HG03103 (cell line): ENCODE results near the gene MPO.

Source experiments
- ATAC-seq: cut with Tn5 transposase; IDR thresholded peaks from one replicate; pipeline ENCODE4 v1.9.1; 2021; ENCODE audit warnings: low read depth; ENCODE audit not compliant: unreplicated experiment

MPO gene, protein sequence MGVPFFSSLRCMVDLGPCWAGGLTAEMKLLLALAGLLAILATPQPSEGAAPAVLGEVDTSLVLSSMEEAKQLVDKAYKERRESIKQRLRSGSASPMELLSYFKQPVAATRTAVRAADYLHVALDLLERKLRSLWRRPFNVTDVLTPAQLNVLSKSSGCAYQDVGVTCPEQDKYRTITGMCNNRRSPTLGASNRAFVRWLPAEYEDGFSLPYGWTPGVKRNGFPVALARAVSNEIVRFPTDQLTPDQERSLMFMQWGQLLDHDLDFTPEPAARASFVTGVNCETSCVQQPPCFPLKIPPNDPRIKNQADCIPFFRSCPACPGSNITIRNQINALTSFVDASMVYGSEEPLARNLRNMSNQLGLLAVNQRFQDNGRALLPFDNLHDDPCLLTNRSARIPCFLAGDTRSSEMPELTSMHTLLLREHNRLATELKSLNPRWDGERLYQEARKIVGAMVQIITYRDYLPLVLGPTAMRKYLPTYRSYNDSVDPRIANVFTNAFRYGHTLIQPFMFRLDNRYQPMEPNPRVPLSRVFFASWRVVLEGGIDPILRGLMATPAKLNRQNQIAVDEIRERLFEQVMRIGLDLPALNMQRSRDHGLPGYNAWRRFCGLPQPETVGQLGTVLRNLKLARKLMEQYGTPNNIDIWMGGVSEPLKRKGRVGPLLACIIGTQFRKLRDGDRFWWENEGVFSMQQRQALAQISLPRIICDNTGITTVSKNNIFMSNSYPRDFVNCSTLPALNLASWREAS

DNA sequence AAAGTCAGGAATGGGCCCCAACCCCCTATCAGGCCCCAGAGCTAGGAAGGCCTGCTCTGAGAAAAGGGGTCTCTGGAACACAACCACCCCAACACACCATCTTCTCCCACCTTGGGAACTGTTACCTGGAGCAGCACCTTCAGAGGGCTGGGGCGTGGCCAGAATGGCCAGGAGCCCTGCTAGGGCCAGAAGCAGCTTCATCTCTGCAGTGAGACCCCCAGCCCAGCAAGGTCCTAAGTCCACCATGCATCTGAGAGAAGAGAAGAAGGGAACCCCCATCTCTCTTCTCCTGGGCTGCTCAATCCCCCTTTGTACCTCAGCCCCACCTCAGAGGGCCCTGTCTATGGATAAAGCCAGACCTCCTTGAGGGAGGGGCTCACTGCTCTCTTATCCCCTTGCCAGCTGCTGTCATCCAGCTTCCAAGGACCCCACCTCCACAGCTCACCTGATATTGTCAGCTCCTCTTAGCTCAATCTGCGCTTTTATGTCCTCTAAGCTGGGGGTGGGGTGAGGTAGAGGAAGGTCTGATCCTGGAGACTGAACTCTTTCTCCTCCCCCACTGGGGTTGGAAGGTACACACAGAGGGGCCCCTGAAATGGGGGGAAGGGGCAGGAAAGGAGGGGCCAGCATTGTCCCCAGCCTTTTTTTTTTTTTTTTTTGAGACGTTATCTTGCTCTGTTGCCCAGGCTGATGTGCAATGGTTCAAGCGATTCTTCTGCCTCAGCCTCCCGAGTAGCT is at the start of gene MPO:
Gene MPO, minus strand, starts transcription at position 456 of the 738 bp plus-strand sequence. Its CDS starts 177 bp downstream, at position 279.
- no peak for ATAC-seq

DNA sequence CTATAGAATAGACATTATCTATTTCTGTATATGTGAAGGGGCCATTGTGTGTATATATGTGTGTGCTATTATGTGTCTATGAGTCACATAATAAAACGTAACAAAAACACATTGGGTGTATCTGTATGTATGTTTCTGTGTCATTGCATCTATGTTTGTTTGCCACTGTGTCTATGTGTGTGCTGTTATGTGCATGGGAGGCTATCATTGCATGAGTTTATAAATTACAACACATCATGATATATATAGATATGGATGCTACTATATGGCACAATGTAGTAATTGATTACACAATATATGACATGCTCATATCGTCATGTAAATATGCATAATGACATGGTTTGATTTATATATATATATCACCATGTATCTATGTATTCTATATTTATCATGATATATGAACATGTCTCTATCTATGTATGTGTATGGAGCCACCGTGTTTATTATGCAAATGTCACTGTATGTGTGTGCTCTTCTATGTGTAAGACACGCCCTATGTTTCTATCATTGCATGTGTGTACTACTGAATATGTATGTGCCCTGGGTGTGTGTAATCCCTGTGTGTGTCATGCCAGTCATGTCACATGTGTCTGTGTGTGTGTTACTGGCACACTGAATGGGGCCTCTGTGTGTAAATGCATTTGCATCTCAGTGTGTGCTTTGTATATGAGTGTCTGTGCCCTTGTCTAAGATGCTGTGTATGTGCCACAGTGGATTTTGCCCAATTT is 49.2 kb upstream of the MPO start:
- peak; percentile 8 for ATAC-seq

DNA sequence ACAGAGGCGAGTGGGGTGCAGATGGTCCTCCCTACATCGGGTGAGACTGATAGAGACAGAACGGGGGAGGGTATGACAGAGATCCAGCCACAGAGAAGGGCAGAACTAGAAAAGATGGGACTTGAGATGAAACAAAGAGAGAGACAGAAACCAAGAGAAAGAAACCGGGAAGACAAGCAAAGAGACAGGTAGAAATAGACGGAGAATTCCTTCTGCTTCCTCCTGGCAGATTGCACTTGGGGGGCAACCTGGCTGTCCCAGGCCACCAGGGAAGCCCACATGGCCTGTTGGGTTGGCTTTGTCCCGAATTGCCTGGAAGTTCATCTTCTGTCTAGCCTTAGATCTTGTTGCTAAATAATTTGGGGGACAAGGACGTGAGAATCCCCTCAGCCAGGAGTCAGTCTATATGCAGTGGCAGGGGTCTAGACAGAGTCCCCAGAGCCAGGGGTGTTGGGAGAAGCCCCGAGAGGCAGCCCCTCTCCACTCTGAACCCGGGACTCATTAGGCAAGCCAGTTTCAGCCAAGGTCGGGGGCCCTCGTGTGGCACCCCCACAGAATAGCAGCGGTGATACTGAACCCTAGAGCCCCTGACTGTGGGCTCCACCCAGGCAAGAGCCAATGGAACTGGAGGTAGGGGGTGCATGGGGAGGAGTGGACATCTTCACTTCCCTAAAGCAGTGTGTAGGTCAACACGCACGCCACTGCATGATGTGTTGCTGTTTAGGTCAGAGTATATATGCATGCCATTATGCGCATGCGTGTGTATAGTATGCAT is 48.5 kb upstream of the MPO start:
- peak; percentile 38 for ATAC-seq

DNA sequence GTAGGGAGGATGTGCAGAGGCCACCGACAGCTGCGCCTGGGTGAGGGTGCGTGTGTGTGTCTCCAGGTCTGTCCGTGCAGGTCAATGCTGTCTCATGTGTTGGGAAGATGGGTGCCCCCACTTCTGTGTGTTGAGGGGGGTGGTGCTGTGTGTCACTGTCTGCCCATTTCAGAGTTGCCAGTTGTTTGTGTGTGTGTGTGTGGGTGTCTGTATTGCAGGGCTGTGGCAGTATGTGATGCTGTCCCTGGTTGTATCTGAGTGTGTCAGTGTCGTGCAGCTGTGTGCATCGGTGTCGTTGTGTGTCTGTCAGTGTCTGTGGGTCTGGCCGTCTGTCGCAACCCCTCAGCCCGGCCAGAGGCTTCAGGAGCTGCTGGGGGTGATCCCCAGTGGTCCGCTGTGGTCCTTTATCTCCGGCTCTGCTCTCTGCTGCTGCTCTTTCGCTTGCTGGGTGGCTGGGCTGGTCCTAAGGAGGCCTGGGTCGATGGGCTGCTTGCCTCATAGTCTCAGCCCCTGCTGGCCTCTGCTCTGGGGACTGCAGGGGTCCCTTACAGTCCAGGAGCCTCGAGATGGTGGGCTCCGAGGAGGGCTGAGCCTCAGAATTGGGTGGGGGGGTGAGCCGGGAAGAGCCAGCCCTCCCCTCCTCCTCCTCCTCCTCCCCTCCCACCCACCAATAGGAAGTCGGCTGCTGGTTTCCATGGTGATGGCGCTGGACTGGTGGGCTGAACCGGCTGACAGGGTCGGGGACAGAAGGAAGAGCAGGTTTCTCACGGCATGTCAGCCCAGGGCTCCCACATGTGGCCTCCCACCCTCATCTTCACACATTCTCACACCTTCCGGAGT is 47.7 kb upstream of the MPO start, which contains the start of gene TSPOAP1:
Gene TSPOAP1, minus strand, starts transcription at position 601 of the 840 bp plus-strand sequence. CDS start 875 bp downstream, outside the sequence.
- ATAC-seq = no peak

DNA sequence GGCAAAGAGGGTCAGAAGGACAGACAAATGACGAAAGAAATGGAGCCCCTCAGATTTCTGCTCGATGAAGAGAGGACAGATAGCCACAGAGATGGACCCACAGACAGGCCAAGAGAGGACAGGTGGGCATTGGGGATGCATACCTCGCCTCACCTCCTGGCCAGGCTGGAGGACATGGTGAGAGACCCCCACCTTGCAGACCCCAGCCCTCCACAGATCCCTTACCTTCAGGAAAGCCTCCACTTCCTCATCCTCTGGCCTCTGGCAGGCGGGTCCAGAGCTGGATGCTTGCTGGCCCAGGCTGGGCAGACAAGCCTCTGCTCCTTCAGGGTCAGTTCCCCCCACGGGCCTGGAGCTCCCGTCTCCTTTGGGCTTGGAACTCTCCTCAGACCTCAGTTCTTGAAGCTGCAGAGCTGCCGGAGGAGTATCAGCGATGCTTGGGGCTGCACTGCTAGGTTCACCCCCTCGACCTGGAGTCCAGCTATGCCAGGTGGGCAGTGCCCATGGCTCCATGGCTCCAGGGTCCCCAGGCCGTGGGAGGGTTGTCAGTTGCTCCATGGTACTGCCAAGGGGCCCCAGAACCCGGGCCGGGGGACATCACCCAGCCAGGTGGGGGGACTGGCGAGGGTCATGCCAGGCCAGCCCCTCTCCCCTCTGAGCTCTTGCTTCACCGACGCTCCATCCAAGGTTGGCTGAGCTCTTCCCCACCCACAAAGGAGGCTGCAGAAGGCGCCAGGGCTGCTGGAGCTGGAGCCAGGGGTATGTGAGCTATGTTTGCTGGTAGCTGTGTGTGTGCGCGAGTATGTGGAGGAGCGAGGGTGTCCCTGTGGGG is 46.8 kb upstream of the MPO start:
- no peak for ATAC-seq

DNA sequence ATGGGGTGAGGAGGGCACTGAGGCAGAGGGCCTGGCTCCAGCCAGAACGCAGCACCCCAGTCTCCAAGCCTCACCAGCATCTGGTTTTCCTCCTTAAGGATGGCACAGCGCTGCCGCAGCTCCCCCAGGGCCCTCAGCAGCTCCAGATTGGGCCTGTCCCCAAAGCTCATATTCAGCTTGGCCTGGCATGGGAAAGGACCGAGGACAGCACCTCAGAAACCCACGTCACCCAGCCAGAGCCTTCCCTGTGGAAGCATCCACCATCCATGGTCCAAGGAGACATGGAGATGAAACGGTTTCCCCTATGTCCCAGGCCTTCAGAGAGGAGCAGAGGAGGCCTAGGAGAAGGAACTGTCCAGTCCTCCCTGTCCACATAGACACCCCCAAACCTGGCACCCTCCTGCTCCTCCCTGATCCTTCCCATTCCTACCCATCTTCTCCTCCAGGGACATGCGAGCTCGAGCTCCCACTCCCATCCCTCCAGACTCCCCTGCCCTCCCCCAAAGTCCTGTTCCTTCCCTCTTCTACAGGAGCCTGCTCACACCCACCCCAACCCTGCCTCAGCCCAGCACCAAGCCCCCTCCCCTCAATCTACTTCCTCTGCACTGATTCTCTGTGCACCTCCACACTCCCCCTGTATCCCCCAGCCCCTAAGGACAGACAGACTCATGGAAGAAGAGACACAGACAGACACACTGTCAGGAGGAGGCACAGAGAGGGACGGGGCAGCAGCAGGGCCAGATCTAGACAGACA is 46.1 kb upstream of the MPO start:
- ATAC-seq = no peak

DNA sequence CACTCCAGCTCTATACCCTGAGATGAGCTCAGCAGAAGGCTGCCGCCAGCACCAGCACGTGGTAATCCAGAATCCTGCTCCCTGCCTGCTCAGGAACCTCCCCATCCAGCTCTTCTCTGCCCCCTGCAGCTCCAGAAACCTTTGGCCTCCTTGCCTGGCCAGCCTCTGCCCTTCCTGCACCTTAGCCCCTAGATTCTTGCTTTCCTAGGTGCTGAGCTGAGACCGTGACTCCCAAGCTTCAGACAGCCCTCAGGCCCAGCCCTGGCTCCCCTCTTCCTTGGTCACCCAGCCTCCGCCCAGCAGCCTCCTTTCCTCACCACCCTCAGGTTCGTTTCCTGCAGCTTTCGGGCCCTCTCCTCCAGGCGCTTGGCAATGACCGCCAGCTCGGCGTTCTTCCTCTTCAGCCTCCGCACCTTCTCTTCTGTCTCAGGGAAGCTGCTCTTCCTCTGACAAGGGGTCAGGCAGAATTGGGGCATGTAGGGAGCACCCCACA is 45.3 kb upstream of the MPO start:
- ATAC-seq = no peak

DNA sequence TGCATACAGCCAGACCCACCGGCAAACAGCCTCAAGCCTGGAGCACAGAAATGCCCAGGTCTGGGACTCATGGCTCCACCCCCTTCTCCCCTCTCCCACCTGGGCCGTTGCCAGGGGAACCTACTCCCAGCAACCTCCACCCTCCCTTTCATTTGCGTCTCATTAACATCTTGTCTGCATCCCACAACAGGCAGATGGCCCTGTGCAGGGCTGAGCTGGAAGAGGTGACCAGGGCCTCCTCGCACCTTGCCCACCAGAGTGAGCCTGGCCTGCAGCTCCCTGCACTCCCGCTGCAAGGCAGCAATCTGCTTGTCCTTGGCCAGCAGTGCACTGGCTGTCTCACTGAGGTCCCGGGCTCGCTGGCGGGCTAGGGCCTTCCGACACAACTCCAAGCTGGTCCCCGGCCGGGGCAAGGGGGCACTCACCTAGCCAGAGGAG is 44.6 kb upstream of the MPO start:
- no peak for ATAC-seq

DNA sequence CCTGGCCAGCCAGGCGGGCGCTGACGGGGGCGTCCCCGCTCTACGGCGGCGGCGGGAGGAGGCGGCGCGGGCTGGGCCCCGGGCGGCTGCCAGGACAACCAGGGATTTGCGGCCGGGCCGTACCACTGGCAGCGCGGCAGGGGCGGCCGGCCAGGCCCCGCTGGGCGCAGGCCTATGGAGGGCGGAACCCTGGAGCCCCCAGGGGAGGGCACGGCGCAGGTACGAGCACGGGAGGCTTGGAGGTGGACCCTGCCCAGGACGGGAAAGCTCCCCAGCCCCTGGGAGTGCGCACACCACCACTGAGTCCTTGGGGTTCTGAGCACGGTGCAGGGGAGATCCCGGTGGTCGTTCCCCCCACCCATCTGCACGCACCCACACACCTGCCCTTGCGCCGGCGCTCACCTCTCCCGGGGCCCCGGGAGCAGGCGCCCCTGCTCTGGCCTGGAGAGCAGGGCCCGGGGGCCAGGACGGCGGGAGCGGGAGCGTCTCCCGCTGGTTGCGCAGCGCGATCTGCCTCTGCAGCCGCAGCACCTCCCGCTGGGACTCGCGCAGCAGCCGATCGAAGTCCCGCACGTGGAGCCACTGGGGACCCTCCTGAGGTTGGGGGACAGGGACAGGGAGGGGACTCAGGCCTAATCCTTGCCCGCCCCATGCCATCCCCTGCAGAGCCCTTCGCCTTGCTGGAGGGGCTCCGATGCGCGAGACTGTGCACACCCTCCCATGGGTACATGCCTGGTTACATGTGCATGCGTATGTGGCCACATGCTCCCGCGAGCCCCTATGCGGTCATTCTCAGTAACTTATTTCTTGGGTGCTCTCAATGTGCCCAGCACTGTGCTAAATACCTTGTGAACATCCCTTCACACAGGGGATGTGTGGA is 43.9 kb upstream of the MPO start:
- no peak for ATAC-seq

DNA sequence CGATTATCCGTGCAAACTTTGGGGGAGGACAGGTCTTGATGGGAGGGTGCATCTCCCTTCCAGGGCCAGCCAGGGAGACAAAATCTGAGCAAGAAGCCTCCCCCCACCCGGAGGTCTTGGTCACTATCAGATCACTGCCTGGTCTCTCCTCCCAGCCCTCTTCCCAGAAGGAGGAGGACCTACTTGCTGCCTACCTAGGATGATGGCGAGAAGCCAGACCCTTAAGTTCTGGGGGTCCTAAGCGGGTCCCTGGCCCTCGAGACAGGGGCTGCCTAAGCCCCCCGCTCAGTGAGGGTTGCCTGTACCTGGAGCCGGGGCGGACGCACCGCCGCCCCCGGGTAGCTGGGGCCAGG is 43.3 kb upstream of the MPO start:
- ATAC-seq = no peak

DNA sequence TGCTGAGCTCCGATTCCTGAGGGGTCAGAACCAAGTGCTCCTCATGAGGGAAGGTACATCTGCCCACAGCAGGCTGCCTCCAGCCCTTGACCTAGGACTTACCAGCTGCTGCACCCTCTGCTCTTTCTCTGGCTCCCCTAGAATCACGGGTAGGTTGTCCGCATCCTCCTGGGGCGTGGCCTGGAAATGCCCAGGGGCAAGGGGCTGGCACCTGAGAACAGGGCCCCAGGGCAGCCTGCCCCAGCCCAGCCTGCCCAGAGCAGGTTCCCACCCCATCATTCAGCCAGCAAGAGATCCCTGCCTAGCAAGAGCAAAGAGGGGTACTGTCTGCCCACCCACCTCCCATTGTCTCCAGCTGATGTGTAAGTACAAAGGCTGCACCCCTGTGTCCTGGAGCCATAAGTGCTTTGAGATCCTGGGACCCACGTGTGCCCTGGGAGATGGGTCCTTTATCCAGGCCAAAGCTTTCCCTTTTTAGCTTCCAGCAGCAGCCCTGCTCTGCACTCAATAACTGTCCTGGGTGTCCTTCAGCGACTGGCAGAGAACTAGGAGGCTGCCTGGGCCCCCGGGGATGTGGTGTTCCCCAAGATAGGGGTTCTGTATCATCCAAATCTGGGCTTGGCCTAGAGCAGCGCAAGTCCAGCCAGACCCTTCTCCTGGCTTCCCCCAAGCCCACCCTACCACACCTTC is 42.8 kb upstream of the MPO start:
- no peak for ATAC-seq

DNA sequence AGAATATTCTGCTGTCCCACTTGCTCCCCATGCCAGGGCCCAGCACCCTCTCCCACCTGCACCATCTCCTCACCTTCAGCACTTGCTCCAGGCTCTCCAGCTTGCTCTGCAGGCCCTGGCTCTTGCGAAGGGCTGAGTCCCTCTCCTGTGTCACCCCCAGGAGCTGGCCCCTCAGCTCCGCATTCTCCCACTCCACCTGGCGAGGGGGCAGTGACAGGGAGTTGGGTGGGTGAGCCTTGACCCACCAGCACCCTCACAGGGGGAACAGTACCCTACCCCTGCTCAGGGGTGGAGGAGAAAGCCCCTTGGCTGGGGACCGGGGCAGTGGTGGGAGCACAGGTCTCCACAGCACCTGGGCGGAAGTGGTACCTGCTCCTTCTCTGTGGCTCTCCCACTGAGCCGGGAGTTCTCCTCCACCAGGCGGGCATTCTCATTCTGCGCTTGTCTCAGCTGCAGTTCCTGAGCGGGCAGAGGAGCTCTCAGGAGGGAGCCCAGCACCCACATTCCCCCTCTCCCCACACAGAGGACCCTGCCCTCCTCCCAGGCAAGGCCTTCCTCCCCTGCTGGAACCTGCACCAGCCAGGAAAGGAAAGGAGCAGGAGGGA is 41.9 kb upstream of the MPO start:
- ATAC-seq = no peak

DNA sequence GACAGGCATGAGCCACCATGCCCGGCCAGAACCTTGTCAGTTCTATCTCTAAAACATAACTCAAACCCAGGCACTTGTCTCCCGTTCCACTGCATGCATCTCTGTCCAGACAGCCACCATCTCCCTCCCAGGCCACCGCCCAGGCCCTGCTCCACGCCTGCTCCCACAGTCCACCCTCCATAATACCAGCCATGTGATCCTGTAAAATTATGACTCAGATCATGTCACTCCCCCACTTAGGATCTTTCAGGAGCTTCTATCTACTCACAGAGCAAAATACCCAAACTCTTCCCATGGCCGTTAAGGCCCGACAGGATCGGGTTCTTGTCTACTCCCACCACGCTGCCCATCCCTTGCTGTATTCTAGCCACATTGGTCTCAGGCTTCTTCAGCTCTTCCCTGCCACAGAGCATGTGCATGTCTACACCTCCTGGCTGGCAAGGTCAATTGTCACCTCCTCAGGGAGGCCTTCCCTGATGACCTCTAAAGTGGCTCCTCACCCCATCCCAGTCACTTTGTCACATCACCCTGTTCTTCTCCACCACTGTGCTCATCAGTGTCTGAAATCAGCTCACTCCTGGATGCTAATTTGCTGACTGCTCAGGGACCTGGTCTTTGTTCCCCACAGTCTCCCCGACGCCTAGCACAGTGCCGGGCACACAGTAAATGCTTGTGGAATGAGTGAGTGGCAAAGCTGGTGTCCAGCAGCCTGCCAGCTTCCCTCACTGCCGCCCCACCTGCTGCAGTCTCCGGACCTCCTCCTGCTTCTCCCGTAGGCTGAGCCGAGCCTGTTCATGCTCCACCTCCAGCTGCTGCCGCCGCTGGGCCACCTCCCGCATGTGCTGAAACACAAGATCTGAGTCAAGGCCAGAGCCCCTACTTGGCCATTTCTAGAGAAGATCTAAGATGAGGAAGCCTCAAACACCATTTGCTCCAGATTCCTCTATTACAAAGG is 41.1 kb upstream of the MPO start:
- ATAC-seq = no peak
